ENCODE measurements around the gene FRYL.

Gene FRYL

GRCh38 chr4:48467442-48467841 lies 312.6 kb downstream of the FRYL start:
- Histone ChIP-seq H3K4me2 (ENCODE audit: low read length) (no peak overlapping the region), H3K4me3 (ENCODE audit: low read depth, low read length, poor library complexity, severe bottlenecking) (no peak overlapping the region), H3K9me3 (ENCODE audit: low read length) (no peaks in the 10 kb centered on the region)

GRCh38 chr4:48462363-48462762 lies 317.7 kb downstream of the FRYL start:
- Histone ChIP-seq H3K9me3 (ENCODE audit: low read length) (no peaks in the 10 kb centered on the region), H4K20me1 (ENCODE audit: insufficient read depth, low read length) (no peaks in the 10 kb centered on the region), H3F3A (ENCODE audit: insufficient read depth, low read length) (no peaks in the 10 kb centered on the region), H3K27ac (ENCODE audit: low read depth, low read length, poor library complexity, severe bottlenecking) (no peak overlapping the region), H2AFZ (ENCODE audit: low read length) (no peak overlapping the region), H3K9ac (ENCODE audit: low read length) (no peak overlapping the region), H3K9me2 (ENCODE audit: low read depth, low read length) (no peaks in the 10 kb centered on the region), H3K4me2 (ENCODE audit: low read length) (no peak overlapping the region), H3K79me2 (ENCODE audit: insufficient read depth, low read length) (no peaks in the 10 kb centered on the region), H3K4me3 (ENCODE audit: low read depth, low read length, poor library complexity, severe bottlenecking) (no peak overlapping the region), H3K36me3 (ENCODE audit: insufficient read depth, low read length) (no peaks in the 10 kb centered on the region), H3K27me3 (ENCODE audit: insufficient read depth, low read length) (no peaks in the 10 kb centered on the region), H3K4me1 (ENCODE audit: insufficient read depth, low read length, severe bottlenecking) (no peaks in the 10 kb centered on the region)
- no peak for TF ChIP-seq EZH2 (IDR thresholded peaks at IDR 0.05; ENCODE audit: borderline replicate concordance, low read length)

More at GRCh38 chr4:48467442-48467841, 312.6 kb downstream of the FRYL start:
- Histone ChIP-seq H3K9me2 (ENCODE audit: low read depth, low read length) (no peaks in the 10 kb centered on the region), H4K20me1 (ENCODE audit: insufficient read depth, low read length) (no peaks in the 10 kb centered on the region), H2AFZ (ENCODE audit: low read length) (no peak overlapping the region), H3K4me1 (ENCODE audit: insufficient read depth, low read length, severe bottlenecking) (no peaks in the 10 kb centered on the region), H3K36me3 (ENCODE audit: insufficient read depth, low read length) (no peaks in the 10 kb centered on the region), H3K27me3 (ENCODE audit: insufficient read depth, low read length) (no peaks in the 10 kb centered on the region), H3K79me2 (ENCODE audit: insufficient read depth, low read length) (no peaks in the 10 kb centered on the region), H3K27ac (ENCODE audit: low read depth, low read length, poor library complexity, severe bottlenecking) (no peak overlapping the region), H3F3A (ENCODE audit: insufficient read depth, low read length) (no peaks in the 10 kb centered on the region), H3K9ac (ENCODE audit: low read length) (no peak overlapping the region)
- TF ChIP-seq CTCF (IDR thresholded peaks at IDR 0.05; ENCODE audit: low read length) (no peak), EZH2 (IDR thresholded peaks at IDR 0.05; ENCODE audit: borderline replicate concordance, low read length) (no peak)

GRCh38 chr4:48461000-48461399 lies 319.1 kb downstream of the FRYL start:
- no peaks in the 10 kb centered on the region for H4K20me1 ChIP-seq (ENCODE audit: insufficient read depth, low read length)

More at GRCh38 chr4:48461000-48461399, 319.1 kb downstream of the FRYL start:
- no peak overlapping the region for H2AFZ ChIP-seq (ENCODE audit: low read length)
- H3K4me1 ChIP-seq (ENCODE audit: insufficient read depth, low read length, severe bottlenecking), result no peaks in the 10 kb centered on the region
- no peak overlapping the region for H3K9ac ChIP-seq (ENCODE audit: low read length)
- H3K9me2 ChIP-seq (ENCODE audit: low read depth, low read length), result no peaks in the 10 kb centered on the region
- TF ChIP-seq EZH2 (IDR thresholded peaks at IDR 0.05; ENCODE audit: borderline replicate concordance, low read length), result no peak
- no peak for TF ChIP-seq CTCF (IDR thresholded peaks at IDR 0.05; ENCODE audit: low read length)
- H3K27ac ChIP-seq (ENCODE audit: low read depth, low read length, poor library complexity, severe bottlenecking), result no peak overlapping the region
- H3K27me3 ChIP-seq (ENCODE audit: insufficient read depth, low read length), result no peaks in the 10 kb centered on the region
- H3F3A ChIP-seq (ENCODE audit: insufficient read depth, low read length), result no peaks in the 10 kb centered on the region
- no peaks in the 10 kb centered on the region for H3K36me3 ChIP-seq (ENCODE audit: insufficient read depth, low read length)
- H3K9me3 ChIP-seq (ENCODE audit: low read length), result no peaks in the 10 kb centered on the region
- H3K79me2 ChIP-seq (ENCODE audit: insufficient read depth, low read length), result no peaks in the 10 kb centered on the region
- no peak overlapping the region for H3K4me2 ChIP-seq (ENCODE audit: low read length)
- H3K4me3 ChIP-seq (ENCODE audit: low read depth, low read length, poor library complexity, severe bottlenecking), result no peak overlapping the region

Measured in OCI-LY1 (cell line).